ENCODE data around the gene ADM. TPM values are rescaled to one million over a fixed set of nuclear protein-coding genes. Genes with fewer than 3 reads are reported as not detected.

ADM gene

Small RNAs within 50 kb of the gene (small RNA-seq; reads per million reads assigned to genes)
- not detected for gene AC080023.2 (ENCODE audit: insufficient read depth)
